Smooth muscle cell (in vitro differentiated cells): Measurements from ENCODE around the gene CEP89. TPM values are rescaled to one million over a fixed set of nuclear protein-coding genes. Genes with fewer than 3 reads are reported as not detected.
"Not testable (repeated sequence)": the region's sequence is repeated elsewhere in the genome, so short reads cannot be mapped to it uniquely, and the experiment has no call there.

Experiments
- DNase-seq: peaks from one replicate; lab custom pipeline; 2025; ENCODE audit not compliant: unreplicated experiment; lab: John Stamatoyannopoulos, UW
- H2AFZ ChIP-seq: fragments of 200-600 bp; sonication (generic); 2 replicates; pipeline ENCODE4 v1.6.0; 2016; ENCODE audit warnings: antibody characterized with exemption, low read depth, mild to moderate bottlenecking
- H3F3A ChIP-seq: fragments of 200-600 bp; sonication (generic); 2 replicates; pipeline ENCODE4 v1.6.0; 2017; ENCODE audit warnings: antibody characterized with exemption, low read depth
- H3K27ac ChIP-seq: fragments of 200-600 bp; sonication (generic); 2 replicates; pipeline ENCODE4 v1.5.1; 2016; ENCODE audit warnings: low read depth, mild to moderate bottlenecking
- H3K27me3 ChIP-seq: fragments of 200-600 bp; sonication (generic); 2 replicates; pipeline ENCODE4 v1.6.1; 2016; ENCODE audit warnings: low read depth, mild to moderate bottlenecking
- H3K36me3 ChIP-seq: fragments of 200-600 bp; sonication (generic); 2 replicates; pipeline ENCODE4 v1.5.1; 2016; ENCODE audit warnings: low read depth
- H3K4me1 ChIP-seq: fragments of 200-600 bp; sonication (generic); 2 replicates; pipeline ENCODE4 v1.5.1; 2016; ENCODE audit warnings: low read depth
- H3K4me2 ChIP-seq: fragments of 200-600 bp; sonication (generic); 2 replicates; pipeline ENCODE4 v1.6.0; 2016; ENCODE audit warnings: mild to moderate bottlenecking
- H3K4me3 ChIP-seq: fragments of 200-600 bp; sonication (generic); 2 replicates; pipeline ENCODE4 v1.5.1; 2016; ENCODE audit warnings: mild to moderate bottlenecking
- H3K79me2 ChIP-seq: fragments of 200-600 bp; sonication (generic); 2 replicates; pipeline ENCODE4 v1.6.0; 2016; ENCODE audit warnings: low read depth, mild to moderate bottlenecking
- H3K9ac ChIP-seq: fragments of 200-600 bp; sonication (generic); 2 replicates; pipeline ENCODE4 v1.6.0; 2016; ENCODE audit warnings: low read depth
- H3K9me3 ChIP-seq: fragments of 200-600 bp; sonication (generic); replicated peaks from 2 replicates; pipeline ENCODE4 v1.5.1; 2016; ENCODE audit warnings: low read depth
- H4K20me1 ChIP-seq: fragments of 200-600 bp; sonication (generic); 2 replicates; pipeline ENCODE4 v1.6.0; 2016; ENCODE audit warnings: low read depth
- CTCF ChIP-seq: fragments of 200-600 bp; sonication (generic); IDR thresholded peaks from 2 replicates; pipeline ENCODE4 v1.5.1; 2017; ENCODE audit warnings: borderline replicate concordance, mild to moderate bottlenecking, antibody characterized with exemption; ENCODE audit not compliant: insufficient read depth, poor library complexity, severe bottlenecking
- WGBS: methylation state at CpG from one replicate; pipeline ENCODE4 v1.1.7; 2016; ENCODE audit warnings: low lambda C conversion rate; 5-methylcytosine and 5-hydroxymethylcytosine counted together
- polyA plus RNA-seq: library from polyadenylated mRNA; unstranded; fragments of >200 nt; fragmentation: Nextera tagmentation; extraction: Ambion mirVana; gene quantifications from 2 replicates; pipeline ENCODE4 v1.2.1, GENCODE V29; 2016
- total RNA-seq: library from RNA; depleted of rRNA; stranded (reverse); fragments of >200 nt; gene quantifications from 2 replicates; pipeline ENCODE4 v1.2.3, GENCODE V29; 2014

The CEP89 gene
- total and polyA plus RNA-seq, 2 experiments from 2014 or later: 11.7 to 19.6 TPM

- TF ChIP-seq CTCF: no peak
- Histone ChIP-seq H3F3A (no peaks in the 10 kb centered on the region), H3K9ac (no peak within 1 kb of the TSS), H3K79me2 (no peaks in the 10 kb centered on the region), H3K27me3 (no peaks in the 10 kb centered on the region), H3K4me1 (no peaks in the 10 kb centered on the region), H4K20me1 (no peaks in the 10 kb centered on the region), H3K4me2 (no peak within 1 kb of the TSS), H2AFZ (no peak within 1 kb of the TSS), H3K9me3 (no peaks in the 10 kb centered on the region), H3K4me3 (no peak within 1 kb of the TSS), H3K36me3 (no peaks in the 10 kb centered on the region), H3K27ac (no peak within 1 kb of the TSS)
- WGBS: 90% methylated on average over 14 of the region's 14 CpGs
- no peak for DNase-seq
Observed at GRCh38 chr19:32869369-32869965, 102.3 kb downstream of the CEP89 start, which contains the start of gene SLC7A9. Gene SLC7A9 (minus strand): TSS chr19:32869767. CDS start chr19:32868534, 1,233 bp downstream.

- Histone ChIP-seq H3K27ac (no peak overlapping the region), H3K36me3 (no peaks in the 10 kb centered on the region), H3K79me2 (no peaks in the 10 kb centered on the region), H2AFZ (no peak overlapping the region), H3K4me3 (no peak overlapping the region), H3K4me1 (no peaks in the 10 kb centered on the region), H3K4me2 (no peak overlapping the region), H3K9ac (no peak overlapping the region), H3F3A (no peaks in the 10 kb centered on the region), H3K9me3 (no peaks in the 10 kb centered on the region), H3K27me3 (no peaks in the 10 kb centered on the region), H4K20me1 (no peaks in the 10 kb centered on the region)
- TF ChIP-seq CTCF: no peak
- WGBS: 94% methylated on average over 19 of the region's 19 CpGs
- no peak for DNase-seq
Observed at GRCh38 chr19:32868206-32868950, 103.4 kb downstream of the CEP89 start.

- H3K36me3 ChIP-seq, H3K9ac ChIP-seq, H3K79me2 ChIP-seq, H3K4me1 ChIP-seq, DNase-seq, H3K4me3 ChIP-seq, H3K27me3 ChIP-seq, H2AFZ ChIP-seq, H3K27ac ChIP-seq, H3K9me3 ChIP-seq, H3K4me2 ChIP-seq, H4K20me1 ChIP-seq, H3F3A ChIP-seq: not testable (repeated sequence)
- 94% methylated on average over 9 of the region's 9 CpGs for WGBS
Observed at GRCh38 chr19:32867436-32867835, 104.3 kb downstream of the CEP89 start.

- H2AFZ ChIP-seq: no peak overlapping the region
- no peaks in the 10 kb centered on the region for H3K27me3 ChIP-seq
- no peaks in the 10 kb centered on the region for H4K20me1 ChIP-seq
- no peak overlapping the region for H3K27ac ChIP-seq
- no peaks in the 10 kb centered on the region for H3K9me3 ChIP-seq
- 89% methylated on average over 12 of the region's 12 CpGs for WGBS
- H3K4me1 ChIP-seq: no peaks in the 10 kb centered on the region
- H3K4me3 ChIP-seq: no peak overlapping the region
- H3K79me2 ChIP-seq: no peaks in the 10 kb centered on the region
- no peak for DNase-seq
- H3K9ac ChIP-seq: no peak overlapping the region
- TF ChIP-seq CTCF: no peak
- no peak overlapping the region for H3K4me2 ChIP-seq
- H3F3A ChIP-seq: no peaks in the 10 kb centered on the region
- H3K36me3 ChIP-seq: no peaks in the 10 kb centered on the region
Observed at GRCh38 chr19:32866564-32867265, 105.0 kb downstream of the CEP89 start.
